Thymus (tissue), 11 donors: ENCODE results near the gene PHLDA3. TPM values are rescaled to one million over a fixed set of nuclear protein-coding genes. Genes with fewer than 3 reads are reported as not detected.

Experiments used
- DNase-seq, 9 donors: peaks; one replicate each; pipeline ENCODE4 v3.0.0-alpha.2; 2013; ENCODE audit warnings: low spot score in 9 of 9, low read depth in 6 of 9, missing footprints in 1 of 9
- H3K27ac ChIP-seq, 2 donors: one replicate each; pipeline ENCODE4 v1.5.1; 2013; ENCODE audit warnings: control low read depth in 1 of 2, low read depth in 1 of 2, low read length in 1 of 2, mild to moderate bottlenecking in 1 of 2, moderate library complexity in 1 of 2
- H3K27me3 ChIP-seq, 2 donors: one replicate each; pipeline ENCODE4 v1.5.1; 2013; ENCODE audit warnings: low read length in 1 of 2; ENCODE audit not compliant: control insufficient read depth in 2 of 2, insufficient read depth in 1 of 2
- H3K36me3 ChIP-seq, 2 donors: one replicate each; pipeline ENCODE4 v1.5.1; 2013; ENCODE audit warnings: low read length in 1 of 2, mild to moderate bottlenecking in 1 of 2, moderate library complexity in 1 of 2; ENCODE audit not compliant: control insufficient read depth in 2 of 2, insufficient read depth in 2 of 2
- H3K4me1 ChIP-seq, 2 donors: one replicate each; pipeline ENCODE4 v1.5.1; 2013; ENCODE audit warnings: low read length in 2 of 2; ENCODE audit not compliant: control insufficient read depth in 2 of 2, insufficient read depth in 2 of 2
- H3K4me3 ChIP-seq, 2 donors: one replicate each; pipeline ENCODE4 v1.5.1; 2013; ENCODE audit warnings: low read length in 2 of 2, control low read depth in 1 of 2, mild to moderate bottlenecking in 1 of 2
- H3K9me3 ChIP-seq, 2 donors: one replicate each; pipeline ENCODE4 v1.5.1; 2013; ENCODE audit warnings: low read length in 1 of 2, mild to moderate bottlenecking in 1 of 2; ENCODE audit not compliant: control insufficient read depth in 2 of 2, insufficient read depth in 1 of 2
- WGBS: extraction: QIAGEN DNeasy Blood & Tissue Kit; methylation state at CpG from one replicate; pipeline ENCODE4 v1.1.7; 2013; 5-methylcytosine and 5-hydroxymethylcytosine counted together
- polyA plus RNA-seq: library from polyadenylated mRNA; stranded (reverse); fragments of 200-250 nt; gene quantifications from one replicate; pipeline ENCODE4 v1.2.3, GENCODE V29; 2013
- total RNA-seq: library from RNA; stranded (reverse); fragments of 120-200 nt; gene quantifications from one replicate; pipeline ENCODE4 v1.2.4, GENCODE V29; 2013
- donor health status: healthy.

The PHLDA3 gene
- total and polyA plus RNA-seq, 2 donors: 14.4 to 31.7 TPM

GRCh38 chr1:201491896-201492511, 23.0 kb upstream of the PHLDA3 start:
- 95% methylated on average over 3 of the region's 3 CpGs for WGBS
- H3K27ac ChIP-seq: no peak overlapping the region
- peaks cover 0 to 8% of the 10 kb centered on the region in 2 donors for H3K36me3 ChIP-seq
- peaks cover 0 to 4% of the 10 kb centered on the region in 2 donors for H3K9me3 ChIP-seq
- H3K27me3 ChIP-seq: no peaks in the 10 kb centered on the region
- peaks cover 0 to 16% of the 10 kb centered on the region in 2 donors for H3K4me1 ChIP-seq
- no peak overlapping the region for H3K4me3 ChIP-seq
- DNase-seq: no peak

GRCh38 chr1:201490708-201491131, 21.7 kb upstream of the PHLDA3 start:
- Histone ChIP-seq H3K27ac (no peak overlapping the region), H3K36me3 (peaks cover 0 to 15% of the 10 kb centered on the region in 2 donors), H3K4me3 (no peak overlapping the region), H3K9me3 (peaks cover 0 to 4% of the 10 kb centered on the region in 2 donors), H3K27me3 (no peaks in the 10 kb centered on the region), H3K4me1 (peaks cover 0 to 21% of the 10 kb centered on the region in 2 donors)
- no peak for DNase-seq
- 73% methylated on average over 3 of the region's 3 CpGs for WGBS

DNA sequence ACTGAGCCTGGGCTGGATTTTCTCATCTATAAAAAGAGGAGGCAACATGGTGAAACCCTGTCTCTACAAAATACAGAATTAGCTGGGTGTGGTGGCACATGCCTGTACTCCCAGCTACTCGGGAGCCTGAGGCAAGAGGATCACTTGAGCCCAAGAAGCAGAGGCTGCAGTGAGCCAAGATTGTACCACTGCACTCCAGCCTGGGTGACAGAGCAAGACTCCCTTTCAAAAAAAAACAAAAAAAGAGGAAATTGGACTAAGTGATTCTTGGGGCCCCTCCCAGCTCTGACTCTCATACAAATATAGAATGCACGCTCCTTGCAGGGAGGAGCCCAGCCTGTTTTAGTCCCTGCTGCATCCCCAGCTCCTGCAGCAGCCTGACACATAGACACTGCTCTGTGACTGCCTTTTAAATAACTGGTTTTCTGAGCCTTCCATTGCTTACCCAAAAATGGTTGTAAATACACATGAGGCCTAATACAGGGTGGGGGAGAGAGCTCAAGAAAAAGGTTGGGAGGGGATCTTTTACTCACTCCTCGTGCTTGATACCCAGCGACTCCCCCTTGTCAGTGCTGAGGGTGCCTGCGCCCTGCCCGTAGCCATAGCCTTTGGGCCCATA, 20.8 kb upstream of the PHLDA3 start:
- Histone ChIP-seq H3K9me3 (peaks cover 0 to 4% of the 10 kb centered on the region in 2 donors), H3K4me3 (no peak overlapping the region), H3K36me3 (peaks cover 0 to 19% of the 10 kb centered on the region in 2 donors), H3K27ac (no peak overlapping the region), H3K27me3 (no peaks in the 10 kb centered on the region), H3K4me1 (peaks cover 0 to 21% of the 10 kb centered on the region in 2 donors)
- WGBS: 97% methylated on average over 6 of the region's 6 CpGs
- no peak for DNase-seq

GRCh38 chr1:201488830-201489589, 20.0 kb upstream of the PHLDA3 start:
- DNase-seq: no peak
- Histone ChIP-seq H3K4me3 (no peak overlapping the region), H3K27ac (no peak overlapping the region), H3K4me1 (peaks cover 0 to 13% of the 10 kb centered on the region in 2 donors), H3K27me3 (no peaks in the 10 kb centered on the region), H3K36me3 (peaks cover 4 to 20% of the 10 kb centered on the region in 2 donors), H3K9me3 (peaks cover 0 to 4% of the 10 kb centered on the region in 2 donors)
- 96% methylated on average over 12 of the region's 12 CpGs for WGBS

DNA sequence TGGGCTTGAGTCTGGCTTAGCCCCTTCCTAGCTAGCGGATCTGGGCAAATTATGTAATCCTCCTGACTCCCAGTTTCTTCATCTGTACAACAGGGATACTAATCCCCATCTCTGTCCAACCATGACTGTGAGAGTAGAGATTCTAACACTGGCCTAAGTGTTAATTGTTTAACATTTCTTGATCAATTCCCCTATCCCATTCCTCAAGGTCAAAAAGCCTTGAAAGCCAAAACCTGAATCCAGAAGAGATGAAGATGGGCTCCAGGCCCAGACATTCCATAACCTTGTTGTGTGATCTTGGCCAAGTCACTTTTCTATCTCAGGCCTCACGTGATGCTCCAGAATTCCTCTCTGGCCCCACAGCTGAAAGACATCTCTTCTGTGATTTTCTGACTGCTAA, 18.8 kb upstream of the PHLDA3 start:
- Histone ChIP-seq H3K4me3 (no peak overlapping the region), H3K27me3 (no peaks in the 10 kb centered on the region), H3K4me1 (peaks cover 0 to 9% of the 10 kb centered on the region in 2 donors), H3K9me3 (peaks cover 0 to under 1% of the 10 kb centered on the region in 2 donors), H3K27ac (no peak overlapping the region), H3K36me3 (peaks cover 4 to 17% of the 10 kb centered on the region in 2 donors)
- 95% methylated on average over 2 of the region's 2 CpGs for WGBS
- no peak for DNase-seq

DNA sequence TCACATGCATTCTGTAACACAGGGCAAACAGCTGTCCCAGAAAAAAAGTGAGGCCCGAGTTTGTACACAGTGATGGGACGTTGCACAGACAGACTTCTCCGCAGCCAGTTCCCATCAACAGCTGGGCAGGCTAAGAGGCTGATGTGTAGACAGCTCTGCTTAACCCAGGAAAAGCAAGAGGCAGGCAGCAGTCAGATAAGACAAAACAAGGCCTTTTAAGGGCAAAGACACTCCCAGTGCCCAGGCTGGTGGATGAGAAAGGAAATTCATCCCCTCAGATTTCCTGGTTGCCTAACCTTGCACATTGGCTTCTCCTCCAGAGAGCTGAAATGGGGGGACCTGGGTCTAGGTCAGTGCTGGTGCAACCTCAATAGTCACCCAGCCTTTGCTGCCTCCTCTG, 17.2 kb upstream of the PHLDA3 start:
- Histone ChIP-seq H3K4me3 (no peak overlapping the region), H3K27ac (no peak overlapping the region), H3K36me3 (peaks cover 4 to 17% of the 10 kb centered on the region in 2 donors), H3K27me3 (peaks cover under 1 to 9% of the 10 kb centered on the region in 2 donors), H3K4me1 (peaks cover 7 to 24% of the 10 kb centered on the region in 2 donors), H3K9me3 (no peaks in the 10 kb centered on the region)
- 48% methylated on average over 3 of the region's 3 CpGs for WGBS
- DNase-seq: no peak

- H3K4me1 ChIP-seq: peaks cover 7 to 33% of the 10 kb centered on the region in 2 donors
- H3K27me3 ChIP-seq: peaks cover 6 to 18% of the 10 kb centered on the region in 2 donors
- no peak overlapping the region for H3K27ac ChIP-seq
- no peak for DNase-seq
- H3K9me3 ChIP-seq: peaks cover 0 to 5% of the 10 kb centered on the region in 2 donors
- peaks cover 4 to 17% of the 10 kb centered on the region in 2 donors for H3K36me3 ChIP-seq
- 98% methylated on average over 4 of the region's 4 CpGs for WGBS
- H3K4me3 ChIP-seq: no peak overlapping the region
These were observed 16.3 kb upstream of the PHLDA3 start for GRCh38 chr1:201485184-201485774.

GRCh38 chr1:201483373-201483949, 14.5 kb upstream of the PHLDA3 start:
- no peak for DNase-seq
- Histone ChIP-seq H3K4me3 (no peak overlapping the region), H3K27me3 (peaks cover 12 to 27% of the 10 kb centered on the region in 2 donors), H3K9me3 (peaks cover 0 to 5% of the 10 kb centered on the region in 2 donors), H3K36me3 (peaks cover 4 to 11% of the 10 kb centered on the region in 2 donors), H3K27ac (peak overlapping the region in 1 of 2 donors; percentile 30), H3K4me1 (peaks cover 7 to 35% of the 10 kb centered on the region in 2 donors)
- WGBS: 96% methylated on average over 4 of the region's 4 CpGs
